Stomach (tissue), 9 donors: ENCODE measurements around the gene TOMM34. TPM values are rescaled to one million over a fixed set of nuclear protein-coding genes. Genes with fewer than 3 reads are reported as not detected.
A peak's percentile ranks its signal among the peaks of the same experiment; 100 is the strongest.

Source experiments
- DNase-seq, 2 donors: peaks; one replicate each; pipeline versions ENCODE4 v3.0.0 to v3.0.0-alpha.2; 2013 to 2019
- H3K27ac ChIP-seq, 5 donors: fragments of 200-600 bp in 4 of 5; sonication (generic) in 4 of 5; one replicate each; pipeline ENCODE4 v1.5.1; 2013 to 2019; ENCODE audit warnings: mild to moderate bottlenecking in 1 of 5, moderate library complexity in 1 of 5
- H3K27me3 ChIP-seq, 3 donors: fragments of 200-600 bp; sonication (generic); one replicate each; pipeline ENCODE4 v1.5.1; 2017 to 2019; ENCODE audit warnings: mixed run types in 1 of 3
- H3K36me3 ChIP-seq, 4 donors: fragments of 200-600 bp; sonication (generic); 1 replicate in 3 of 4; 2 replicates in 1 of 4; pipeline ENCODE4 v1.5.1; 2016 to 2019
- H3K4me1 ChIP-seq, 4 donors: fragments of 200-600 bp; sonication (generic); one replicate each; pipeline ENCODE4 v1.5.1; 2016 to 2019
- H3K4me3 ChIP-seq, 4 donors: fragments of 200-600 bp; sonication (generic) in 3 of 4; one replicate each; pipeline ENCODE4 v1.5.1; 2016 to 2019; ENCODE audit warnings: mild to moderate bottlenecking in 1 of 4
- H3K9me3 ChIP-seq, 4 donors: fragments of 200-600 bp; sonication (generic); one replicate each; pipeline ENCODE4 v1.5.1; 2016 to 2019
- CTCF ChIP-seq, 7 experiments: fragments of 450-650 bp in 4 of 7; fragments of 200-600 bp in 3 of 7; sonication (generic) in 3 of 7; IDR thresholded peaks; one replicate each; pipeline ENCODE4 v1.5.1; 2016 to 2019; ENCODE audit warnings: antibody characterized with exemption in 7 of 7, control low read depth in 2 of 7, mild to moderate bottlenecking in 1 of 7
- EP300 ChIP-seq: sonication (generic); formaldehyde crosslinking; IDR thresholded peaks from one replicate; pipeline ENCODE4 v1.6.1; 2017; ENCODE audit warnings: antibody characterized with exemption
- POLR2A ChIP-seq, 4 donors: fragments of 450-650 bp; IDR thresholded peaks; one replicate each; pipeline ENCODE4 v1.6.1; 2016; ENCODE audit warnings: antibody characterized with exemption in 4 of 4, control low read depth in 2 of 4, mild to moderate bottlenecking in 1 of 4, moderate library complexity in 1 of 4
- POLR2AphosphoS5 ChIP-seq, 3 donors: sonication (generic); formaldehyde crosslinking; IDR thresholded peaks; one replicate each; pipeline ENCODE4 v1.6.1; 2016; ENCODE audit warnings: antibody characterized with exemption in 3 of 3
- WGBS, 5 donors: extraction: QIAGEN DNeasy Blood & Tissue Kit in 3 of 5; methylation state at CpG; one replicate each; pipeline versions ENCODE4 v1.1.5 to v1.1.7; 2013 to 2018; 5-methylcytosine and 5-hydroxymethylcytosine counted together
- intact Hi-C: fragments of 100-400 bp; cut with DNase I; formaldehyde crosslinking; loops from one replicate; pipeline ENCODE4 v1.15.1; 2023; ENCODE audit warnings: low total_unique reads
- polyA plus RNA-seq, 3 donors: library from polyadenylated mRNA; stranded (reverse); fragments of 200-250 nt; gene quantifications; one replicate each; pipeline ENCODE4 v1.2.3, GENCODE V29; 2013
- total RNA-seq, 5 donors: library from RNA; depleted of rRNA; stranded (reverse); fragments of >200 nt; gene quantifications; one replicate each; pipeline versions ENCODE4 v1.1.0 to v1.2.3, GENCODE V29; 2014 to 2016
- donor health status: healthy with polysubstance abuse.
- donor health status: Bipolar disorder and iron deficiency.
- donor health status: healthy.

TOMM34 gene
- total and polyA plus RNA-seq, 8 donors: 1.7 to 15.7 (median 9.7) TPM

- Histone ChIP-seq H3K36me3 (peaks cover 23 to 49% (median 42%) of the 10 kb centered on the region in 4 donors), H3K4me1 (peaks cover 0 to 43% (median 16%) of the 10 kb centered on the region in 4 donors), H3K4me3 (no peak overlapping the region), H3K9me3 (no peaks in the 10 kb centered on the region), H3K27ac (peak overlapping the region in 3 of 5 donors; percentile 9 to 58 (median 52)), H3K27me3 (no peaks in the 10 kb centered on the region)
- WGBS, 5 donors: 83 to 94% (median 92%) methylated on average over 3 of the region's 3 CpGs
- TF ChIP-seq POLR2AphosphoS5 (IDR thresholded peaks at IDR 0.05) (no peak), CTCF (IDR thresholded peaks at IDR 0.05) (no peak), POLR2A (IDR thresholded peaks at IDR 0.05) (no peak), EP300 (no peak)
- intact Hi-C loops: no loop called here
- no peak for DNase-seq
Observed at GRCh38 chr20:44993343-44993742, 33.1 kb upstream of the TOMM34 start.

GRCh38 chr20:44990957-44991356 lies 30.8 kb upstream of the TOMM34 start:
- Histone ChIP-seq H3K27ac (peak overlapping the region in 4 of 5 donors; percentile 56 to 78 (median 64)), H3K4me3 (peak overlapping the region in 3 of 4 donors; percentile 4 to 18 (median 14)), H3K4me1 (peaks cover 0 to 43% (median 16%) of the 10 kb centered on the region in 4 donors)

GRCh38 chr20:44990425-44990824 lies 30.2 kb upstream of the TOMM34 start:
- Histone ChIP-seq H3K27ac (peak overlapping the region in 4 of 5 donors; percentile 56 to 78 (median 64)), H3K9me3 (no peaks in the 10 kb centered on the region), H3K4me3 (peak overlapping the region in 2 of 4 donors; percentile 4 to 18), H3K27me3 (no peaks in the 10 kb centered on the region), H3K36me3 (peaks cover 0 to 47% (median 36%) of the 10 kb centered on the region in 4 donors), H3K4me1 (peaks cover 0 to 43% (median 16%) of the 10 kb centered on the region in 4 donors)
- intact Hi-C loops: no loop called here
- 50 to 71% (median 64%) methylated on average over 3 of the region's 3 CpGs for WGBS, 5 donors
- TF ChIP-seq EP300: no peak
- DNase-seq: no peak

More at GRCh38 chr20:44990957-44991356, 30.8 kb upstream of the TOMM34 start:
- Histone ChIP-seq H3K27me3 (no peaks in the 10 kb centered on the region), H3K36me3 (peaks cover 2 to 47% (median 38%) of the 10 kb centered on the region in 4 donors), H3K9me3 (no peaks in the 10 kb centered on the region)
- no peak for DNase-seq
- intact Hi-C loops: no loop called here
- TF ChIP-seq EP300 (no peak), POLR2A (IDR thresholded peaks at IDR 0.05) (no peak), POLR2AphosphoS5 (IDR thresholded peaks at IDR 0.05) (no peak), CTCF (IDR thresholded peaks at IDR 0.05) (no peak)

- no peak for DNase-seq
- no peak overlapping the region for H3K27ac ChIP-seq
- TF ChIP-seq POLR2AphosphoS5 (IDR thresholded peaks at IDR 0.05): no peak
- no peak for TF ChIP-seq POLR2A (IDR thresholded peaks at IDR 0.05)
- TF ChIP-seq EP300: no peak
- no peaks in the 10 kb centered on the region for H3K27me3 ChIP-seq
- no peaks in the 10 kb centered on the region for H3K9me3 ChIP-seq
- intact Hi-C loops: no loop called here
- H3K4me3 ChIP-seq: no peak overlapping the region
- peaks cover 0 to 37% (median 16%) of the 10 kb centered on the region in 4 donors for H3K4me1 ChIP-seq
- peaks cover 0 to 50% (median 36%) of the 10 kb centered on the region in 4 donors for H3K36me3 ChIP-seq
- WGBS, 5 donors: 83 to 96% (median 94%) methylated on average over 1 of the region's 1 CpG
Observed at GRCh38 chr20:44988631-44989171, 28.5 kb upstream of the TOMM34 start.

- Histone ChIP-seq H3K9me3 (no peaks in the 10 kb centered on the region), H3K4me3 (no peak overlapping the region), H3K27me3 (no peaks in the 10 kb centered on the region), H3K36me3 (peaks cover 4 to 94% (median 77%) of the 10 kb centered on the region in 4 donors), H3K27ac (no peak overlapping the region), H3K4me1 (peaks cover 0 to 28% (median 17%) of the 10 kb centered on the region in 4 donors)
- 95 to 98% (median 97%) methylated on average over 7 of the region's 7 CpGs for WGBS, 5 donors
- DNase-seq: no peak
- intact Hi-C loops: no loop called here
- TF ChIP-seq CTCF (IDR thresholded peaks at IDR 0.05) (no peak), EP300 (no peak), POLR2AphosphoS5 (IDR thresholded peaks at IDR 0.05) (no peak), POLR2A (IDR thresholded peaks at IDR 0.05) (no peak)
Observed at GRCh38 chr20:44983093-44983674, 23.0 kb upstream of the TOMM34 start.
